HCT116 (cell line): ENCODE data around the gene MOCS1.

ENCODE experiments used
- CTCF ChIP-seq, 3 experiments: fragments of 200-600 bp in 1 of 3; sonication (generic) in 1 of 3; IDR thresholded peaks in 2 of 3; conservative IDR thresholded peaks in 1 of 3; 2 replicates each; pipeline ENCODE4 v1.5.1; 2012 to 2017; ENCODE audit warnings: low read depth in 2 of 3, low read length in 2 of 3, antibody characterized with exemption in 1 of 3, borderline replicate concordance in 1 of 3, control low read depth in 1 of 3, mild to moderate bottlenecking in 1 of 3, mixed read lengths in 1 of 3, mixed run types in 1 of 3, moderate library complexity in 1 of 3; ENCODE audit not compliant: insufficient read depth in 1 of 3
- FOSL1 ChIP-seq: IDR thresholded peaks from 2 replicates; pipeline ENCODE4 v1.6.1; 2012; ENCODE audit warnings: low read depth
- POLR2AphosphoS5 ChIP-seq: IDR thresholded peaks from 2 replicates; pipeline ENCODE4 v1.6.1; 2011; ENCODE audit warnings: mild to moderate bottlenecking, low read depth, low read length, moderate library complexity
- RAD21 ChIP-seq: IDR thresholded peaks from 2 replicates; pipeline ENCODE4 v1.6.1; 2012; ENCODE audit warnings: low read depth, mild to moderate bottlenecking
- REST ChIP-seq: IDR thresholded peaks from 2 replicates; pipeline ENCODE4 v1.6.1; 2012; ENCODE audit warnings: low read depth

GRCh38 chr6:39913391-39913916 lies 20.8 kb downstream of the MOCS1 start:
- TF ChIP-seq POLR2AphosphoS5 (no peak), CTCF (IDR thresholded peaks at IDR 0.05 in 2 of 3, conservative IDR thresholded peaks at IDR 0.05 in 1 of 3; ENCODE audit: borderline replicate concordance in 1 of 3, insufficient read depth in 1 of 3, low read depth in 2 of 3, low read length in 2 of 3) (no peak), RAD21 (no peak), FOSL1 (no peak), REST (no peak)
